Aorta (tissue), 5 donors: ENCODE results near the gene IGSF8. TPM values are rescaled to one million over a fixed set of nuclear protein-coding genes. Genes with fewer than 3 reads are reported as not detected.
A peak's percentile ranks its signal among the peaks of the same experiment; 100 is the strongest.

Experiments
- ATAC-seq: fragments of 200-7000 bp; cut with Tn5 transposase; one replicate; pipeline ENCODE4 v1.9.1; 2022; ENCODE audit warnings: moderate library complexity; ENCODE audit not compliant: low FRiP score
- DNase-seq, 2 donors: peaks; one replicate each; pipeline ENCODE4 v3.0.0-alpha.2; 2020
- H3K27ac ChIP-seq, 2 donors: one replicate each; pipeline ENCODE4 v1.5.1; 2013; ENCODE audit warnings: low read length in 2 of 2, mild to moderate bottlenecking in 2 of 2, moderate library complexity in 2 of 2, control low read depth in 1 of 2, inconsistent platforms in 1 of 2, low read depth in 1 of 2
- H3K27me3 ChIP-seq, 2 donors: one replicate each; pipeline ENCODE4 v1.6.1; 2013; ENCODE audit warnings: control low read depth in 1 of 2, low read length in 1 of 2, mild to moderate bottlenecking in 1 of 2, moderate library complexity in 1 of 2; ENCODE audit not compliant: insufficient read depth in 2 of 2, control insufficient read depth in 1 of 2
- H3K36me3 ChIP-seq, 2 donors: one replicate each; pipeline ENCODE4 v1.6.1; 2013; ENCODE audit warnings: control low read depth in 1 of 2, low read length in 1 of 2, mild to moderate bottlenecking in 1 of 2; ENCODE audit not compliant: insufficient read depth in 2 of 2, control insufficient read depth in 1 of 2
- H3K4me1 ChIP-seq, 2 donors: one replicate each; pipeline ENCODE4 v1.6.1; 2013; ENCODE audit warnings: low read length in 2 of 2, control low read depth in 1 of 2, mild to moderate bottlenecking in 1 of 2, moderate library complexity in 1 of 2; ENCODE audit not compliant: insufficient read depth in 2 of 2, control insufficient read depth in 1 of 2
- H3K4me3 ChIP-seq, 2 donors: one replicate each; pipeline ENCODE4 v1.5.1; 2013; ENCODE audit warnings: low read length in 2 of 2, control low read depth in 1 of 2, mild to moderate bottlenecking in 1 of 2
- H3K9me3 ChIP-seq: one replicate; pipeline ENCODE4 v1.6.1; 2013; ENCODE audit warnings: mild to moderate bottlenecking, low read length; ENCODE audit not compliant: control insufficient read depth
- WGBS, 2 donors: extraction: QIAGEN DNeasy Blood & Tissue Kit; methylation state at CpG; one replicate each; pipeline ENCODE4 v1.1.7; 2013; 5-methylcytosine and 5-hydroxymethylcytosine counted together
- intact Hi-C, 2 donors: fragments of 100-400 bp; cut with DNase I; formaldehyde crosslinking; loops; one replicate each; pipeline versions ENCODE4 v1.14.2 to v1.15.0; 2022
- polyA plus RNA-seq, 2 donors: library from polyadenylated mRNA; stranded (reverse); fragments of 200-250 nt; gene quantifications; one replicate each; pipeline ENCODE4 v1.2.3, GENCODE V29; 2013
- total RNA-seq, 2 donors: library from RNA; stranded (reverse); fragmentation: NEBNext Ultra II Directional; extraction: Animal tissue kit (Norgen Biotek cat#: 25700); gene quantifications; one replicate each; pipeline ENCODE4 v1.2.1, GENCODE V29; 2021
- donor health status: healthy with polysubstance abuse.
- donor health status: Bipolar disorder and iron deficiency.
- donor health status: DM: no; HTN: no; CAD: no.
- donor health status: DM: no; HTN: no; CAD: no.
- donor health status: DM: yes; HTN: yes; CAD: no.

The IGSF8 gene
- total and polyA plus RNA-seq, 4 donors = 10.5 to 48.0 (median 31.5) TPM

- no peaks in the 10 kb centered on the region for H3K27me3 ChIP-seq
- ATAC-seq (no peak), DNase-seq (peak in 1 of 2 donors; percentile 56)
- no peaks in the 10 kb centered on the region for H3K36me3 ChIP-seq
- no peaks in the 10 kb centered on the region for H3K4me1 ChIP-seq
- H3K4me3 ChIP-seq = no peak overlapping the region
- intact Hi-C loops = loop anchor here in 1 of 2 donors (5.0 kb wide), 2 partner anchors 166 to 174 kb away; partner anchors contain the start of gene DCAF8
- WGBS, 2 donors = 13 to 20% methylated on average over 4 of the region's 4 CpGs
- H3K27ac ChIP-seq = no peak overlapping the region
- H3K9me3 ChIP-seq = no peaks in the 10 kb centered on the region
Measured at GRCh38 chr1:160096274-160097116, 1.9 kb downstream of the IGSF8 start.

- intact Hi-C loops = loop anchor here in 1 of 2 donors (5.0 kb wide), 2 partner anchors 167 to 173 kb away; partner anchors contain the start of gene DCAF8
- Histone ChIP-seq H3K9me3 (no peaks in the 10 kb centered on the region), H3K27ac (no peak overlapping the region), H3K36me3 (peaks cover 0 to 3% of the 10 kb centered on the region in 2 donors), H3K4me3 (no peak overlapping the region), H3K27me3 (no peaks in the 10 kb centered on the region), H3K4me1 (no peaks in the 10 kb centered on the region)
- WGBS, 2 donors = 77% methylated on average over 4 of the region's 4 CpGs
- no peak for DNase-seq
- no peak for ATAC-seq
Measured at GRCh38 chr1:160095382-160096105, 2.9 kb downstream of the IGSF8 start.

- ATAC-seq (no peak), DNase-seq (no peak)
- intact Hi-C loops = loop anchor here in 1 of 2 donors (5.0 kb wide), 2 partner anchors 167 to 173 kb away; partner anchors contain the start of gene DCAF8
- no peaks in the 10 kb centered on the region for H3K27me3 ChIP-seq
- H3K9me3 ChIP-seq = no peaks in the 10 kb centered on the region
- H3K27ac ChIP-seq = no peak overlapping the region
- 81 to 85% methylated on average over 14 of the region's 14 CpGs for WGBS, 2 donors
- peaks cover 0 to 3% of the 10 kb centered on the region in 2 donors for H3K36me3 ChIP-seq
- H3K4me3 ChIP-seq = no peak overlapping the region
- H3K4me1 ChIP-seq = no peaks in the 10 kb centered on the region
Measured at GRCh38 chr1:160094806-160095205, 3.6 kb downstream of the IGSF8 start.

- intact Hi-C loops = no loop called here
- Histone ChIP-seq H3K27me3 (no peaks in the 10 kb centered on the region), H3K4me1 (no peaks in the 10 kb centered on the region), H3K9me3 (no peaks in the 10 kb centered on the region), H3K36me3 (peaks cover 0 to 3% of the 10 kb centered on the region in 2 donors), H3K4me3 (no peak overlapping the region), H3K27ac (no peak overlapping the region)
- 84 to 92% methylated on average over 4 of the region's 4 CpGs for WGBS, 2 donors
- ATAC-seq (no peak), DNase-seq (no peak)
Measured at GRCh38 chr1:160094291-160094625, 4.2 kb downstream of the IGSF8 start.

GRCh38 chr1:160093624-160094290 lies 4.7 kb downstream of the IGSF8 start:
- DNase-seq (no peak), ATAC-seq (no peak)

GRCh38 chr1:160093069-160093395 lies 5.4 kb downstream of the IGSF8 start:
- Histone ChIP-seq H3K27ac (no peak overlapping the region), H3K9me3 (no peaks in the 10 kb centered on the region), H3K4me3 (no peak overlapping the region), H3K36me3 (peaks cover 0 to 3% of the 10 kb centered on the region in 2 donors), H3K27me3 (no peaks in the 10 kb centered on the region), H3K4me1 (no peaks in the 10 kb centered on the region)
- DNase-seq = no peak
- 67% methylated on average over 9 of the region's 9 CpGs for WGBS, 2 donors
- ATAC-seq = no peak
- intact Hi-C loops = no loop called here

More at GRCh38 chr1:160093624-160094290, 4.7 kb downstream of the IGSF8 start:
- 80 to 81% methylated on average over 21 of the region's 21 CpGs for WGBS, 2 donors
- H3K9me3 ChIP-seq = no peaks in the 10 kb centered on the region
- H3K36me3 ChIP-seq = peaks cover 0 to 3% of the 10 kb centered on the region in 2 donors
- no peak overlapping the region for H3K27ac ChIP-seq
- H3K4me1 ChIP-seq = no peaks in the 10 kb centered on the region
- no peaks in the 10 kb centered on the region for H3K27me3 ChIP-seq
- no peak overlapping the region for H3K4me3 ChIP-seq
- intact Hi-C loops = no loop called here

GRCh38 chr1:160092366-160093068 lies 5.9 kb downstream of the IGSF8 start:
- H3K36me3 ChIP-seq = peaks cover 0 to 3% of the 10 kb centered on the region in 2 donors
- DNase-seq = no peak
- WGBS, 2 donors = 88 to 92% methylated on average over 29 to 32 of the region's 32 CpGs
- no peaks in the 10 kb centered on the region for H3K9me3 ChIP-seq
- no peaks in the 10 kb centered on the region for H3K27me3 ChIP-seq
- ATAC-seq = no peak
- H3K27ac ChIP-seq = no peak overlapping the region
- H3K4me3 ChIP-seq = no peak overlapping the region
- intact Hi-C loops = no loop called here
- no peaks in the 10 kb centered on the region for H3K4me1 ChIP-seq

- no peak for DNase-seq
- H3K27ac ChIP-seq = no peak overlapping the region
- H3K27me3 ChIP-seq = no peaks in the 10 kb centered on the region
- no peaks in the 10 kb centered on the region for H3K9me3 ChIP-seq
- WGBS, 2 donors = 91 to 92% methylated on average over 5 of the region's 5 CpGs
- no peak for ATAC-seq
- intact Hi-C loops = no loop called here
- H3K4me3 ChIP-seq = no peak overlapping the region
- peaks cover 0 to 3% of the 10 kb centered on the region in 2 donors for H3K36me3 ChIP-seq
- H3K4me1 ChIP-seq = no peaks in the 10 kb centered on the region
Measured at GRCh38 chr1:160091666-160092223, 6.7 kb downstream of the IGSF8 start.
